ENCODE results near the gene CST7. TPM values are rescaled to one million over a fixed set of nuclear protein-coding genes. Genes with fewer than 3 reads are reported as not detected.

CST7 gene
- polyA plus RNA-seq, 4 donors = 0.89 to 4.9 (median 2.8) TPM

GRCh38 chr20:24950836-24951525 is 1.9 kb downstream of the CST7 start:
- Histone ChIP-seq H3K27ac (ENCODE audit: low read depth in 1 of 3, low read length in 2 of 3) (no peak overlapping the region), H3K36me3 (ENCODE audit: control insufficient read depth in 3 of 3, insufficient read depth in 2 of 3, low read depth in 1 of 3, low read length in 3 of 3) (peaks cover 0 to 3% (median 0%) of the 10 kb centered on the region in 3 donors), H3K4me3 (ENCODE audit: low read depth in 1 of 3, low read length in 3 of 3) (peak overlapping the region in 1 of 3 donors; percentile 1), H3K27me3 (ENCODE audit: control insufficient read depth in 3 of 3, insufficient read depth in 3 of 3, low read length in 3 of 3) (no peaks in the 10 kb centered on the region), H3K9me3 (ENCODE audit: control insufficient read depth in 2 of 2, insufficient read depth in 1 of 2, low read depth in 1 of 2, low read length in 1 of 2) (no peaks in the 10 kb centered on the region), H3K4me1 (ENCODE audit: control insufficient read depth in 3 of 3, insufficient read depth in 2 of 3, low read depth in 1 of 3, low read length in 2 of 3) (no peaks in the 10 kb centered on the region)
- 81 to 82% (median 82%) methylated on average over 16 of the region's 16 CpGs for WGBS, 3 donors
- FAIRE-seq = no peak
- no peak for DNase-seq

- FAIRE-seq = no peak
- no peak overlapping the region for H3K27ac ChIP-seq (ENCODE audit: low read depth in 1 of 3, low read length in 2 of 3)
- no peak for DNase-seq
- WGBS, 3 donors = 61 to 68% (median 65%) methylated on average over 10 to 11 of the region's 11 CpGs
- no peak overlapping the region for H3K4me3 ChIP-seq (ENCODE audit: low read depth in 1 of 3, low read length in 3 of 3)
- H3K36me3 ChIP-seq (ENCODE audit: control insufficient read depth in 3 of 3, insufficient read depth in 2 of 3, low read depth in 1 of 3, low read length in 3 of 3) = peaks cover 0 to 9% (median 2%) of the 10 kb centered on the region in 3 donors
- H3K27me3 ChIP-seq (ENCODE audit: control insufficient read depth in 3 of 3, insufficient read depth in 3 of 3, low read length in 3 of 3) = no peaks in the 10 kb centered on the region
- H3K9me3 ChIP-seq (ENCODE audit: control insufficient read depth in 2 of 2, insufficient read depth in 1 of 2, low read depth in 1 of 2, low read length in 1 of 2) = no peaks in the 10 kb centered on the region
- H3K4me1 ChIP-seq (ENCODE audit: control insufficient read depth in 3 of 3, insufficient read depth in 2 of 3, low read depth in 1 of 3, low read length in 2 of 3) = no peaks in the 10 kb centered on the region
These were observed 2.5 kb downstream of the CST7 start for GRCh38 chr20:24951536-24952083.

- peak in 1 of 2 donors; percentile 51 for DNase-seq
- H3K4me1 ChIP-seq (ENCODE audit: control insufficient read depth in 3 of 3, insufficient read depth in 2 of 3, low read depth in 1 of 3, low read length in 2 of 3) = no peaks in the 10 kb centered on the region
- H3K4me3 ChIP-seq (ENCODE audit: low read depth in 1 of 3, low read length in 3 of 3) = no peak overlapping the region
- 44 to 76% (median 57%) methylated on average over 12 of the region's 12 CpGs for WGBS, 3 donors
- FAIRE-seq = no peak
- H3K36me3 ChIP-seq (ENCODE audit: control insufficient read depth in 3 of 3, insufficient read depth in 2 of 3, low read depth in 1 of 3, low read length in 3 of 3) = peaks cover 0 to 13% (median 2%) of the 10 kb centered on the region in 3 donors
- no peaks in the 10 kb centered on the region for H3K9me3 ChIP-seq (ENCODE audit: control insufficient read depth in 2 of 2, insufficient read depth in 1 of 2, low read depth in 1 of 2, low read length in 1 of 2)
- H3K27ac ChIP-seq (ENCODE audit: low read depth in 1 of 3, low read length in 2 of 3) = no peak overlapping the region
- no peaks in the 10 kb centered on the region for H3K27me3 ChIP-seq (ENCODE audit: control insufficient read depth in 3 of 3, insufficient read depth in 3 of 3, low read length in 3 of 3)
These were observed 3.5 kb downstream of the CST7 start for GRCh38 chr20:24952376-24953208.

GRCh38 chr20:24953209-24953575 is 4.1 kb downstream of the CST7 start:
- H3K4me1 ChIP-seq (ENCODE audit: control insufficient read depth in 3 of 3, insufficient read depth in 2 of 3, low read depth in 1 of 3, low read length in 2 of 3) = no peaks in the 10 kb centered on the region
- no peaks in the 10 kb centered on the region for H3K9me3 ChIP-seq (ENCODE audit: control insufficient read depth in 2 of 2, insufficient read depth in 1 of 2, low read depth in 1 of 2, low read length in 1 of 2)
- WGBS, 3 donors = 19 to 62% (median 51%) methylated on average over 8 of the region's 8 CpGs
- peaks cover 2 to 19% (median 2%) of the 10 kb centered on the region in 3 donors for H3K36me3 ChIP-seq (ENCODE audit: control insufficient read depth in 3 of 3, insufficient read depth in 2 of 3, low read depth in 1 of 3, low read length in 3 of 3)
- DNase-seq = no peak
- H3K4me3 ChIP-seq (ENCODE audit: low read depth in 1 of 3, low read length in 3 of 3) = no peak overlapping the region
- H3K27ac ChIP-seq (ENCODE audit: low read depth in 1 of 3, low read length in 2 of 3) = no peak overlapping the region
- H3K27me3 ChIP-seq (ENCODE audit: control insufficient read depth in 3 of 3, insufficient read depth in 3 of 3, low read length in 3 of 3) = no peaks in the 10 kb centered on the region
- no peak for FAIRE-seq

- no peak for DNase-seq
- Histone ChIP-seq H3K4me3 (ENCODE audit: low read depth in 1 of 3, low read length in 3 of 3) (no peak overlapping the region), H3K27me3 (ENCODE audit: control insufficient read depth in 3 of 3, insufficient read depth in 3 of 3, low read length in 3 of 3) (no peaks in the 10 kb centered on the region), H3K27ac (ENCODE audit: low read depth in 1 of 3, low read length in 2 of 3) (peak overlapping the region in 1 of 3 donors; percentile 52), H3K4me1 (ENCODE audit: control insufficient read depth in 3 of 3, insufficient read depth in 2 of 3, low read depth in 1 of 3, low read length in 2 of 3) (no peaks in the 10 kb centered on the region), H3K9me3 (ENCODE audit: control insufficient read depth in 2 of 2, insufficient read depth in 1 of 2, low read depth in 1 of 2, low read length in 1 of 2) (no peaks in the 10 kb centered on the region), H3K36me3 (ENCODE audit: control insufficient read depth in 3 of 3, insufficient read depth in 2 of 3, low read depth in 1 of 3, low read length in 3 of 3) (peaks cover 2 to 24% (median 2%) of the 10 kb centered on the region in 3 donors)
- 83 to 84% (median 83%) methylated on average over 16 of the region's 16 CpGs for WGBS, 3 donors
- FAIRE-seq = no peak
These were observed 4.6 kb downstream of the CST7 start for GRCh38 chr20:24953621-24954133.

GRCh38 chr20:24954151-24954550 is 5.1 kb downstream of the CST7 start:
- H3K27ac ChIP-seq (ENCODE audit: low read depth in 1 of 3, low read length in 2 of 3) = peak overlapping the region in 1 of 3 donors; percentile 52
- FAIRE-seq (no peak), DNase-seq (no peak)
- no peaks in the 10 kb centered on the region for H3K9me3 ChIP-seq (ENCODE audit: control insufficient read depth in 2 of 2, insufficient read depth in 1 of 2, low read depth in 1 of 2, low read length in 1 of 2)
- peaks cover 2 to 28% (median 2%) of the 10 kb centered on the region in 3 donors for H3K36me3 ChIP-seq (ENCODE audit: control insufficient read depth in 3 of 3, insufficient read depth in 2 of 3, low read depth in 1 of 3, low read length in 3 of 3)
- no peaks in the 10 kb centered on the region for H3K27me3 ChIP-seq (ENCODE audit: control insufficient read depth in 3 of 3, insufficient read depth in 3 of 3, low read length in 3 of 3)
- WGBS, 3 donors = 77 to 86% (median 81%) methylated on average over 8 of the region's 8 CpGs
- H3K4me1 ChIP-seq (ENCODE audit: control insufficient read depth in 3 of 3, insufficient read depth in 2 of 3, low read depth in 1 of 3, low read length in 2 of 3) = no peaks in the 10 kb centered on the region
- no peak overlapping the region for H3K4me3 ChIP-seq (ENCODE audit: low read depth in 1 of 3, low read length in 3 of 3)

- DNase-seq (no peak), FAIRE-seq (no peak)
- Histone ChIP-seq H3K4me3 (ENCODE audit: low read depth in 1 of 3, low read length in 3 of 3) (no peak overlapping the region), H3K27ac (ENCODE audit: low read depth in 1 of 3, low read length in 2 of 3) (no peak overlapping the region), H3K36me3 (ENCODE audit: control insufficient read depth in 3 of 3, insufficient read depth in 2 of 3, low read depth in 1 of 3, low read length in 3 of 3) (peaks cover 2 to 32% (median 2%) of the 10 kb centered on the region in 3 donors), H3K27me3 (ENCODE audit: control insufficient read depth in 3 of 3, insufficient read depth in 3 of 3, low read length in 3 of 3) (no peaks in the 10 kb centered on the region), H3K9me3 (ENCODE audit: control insufficient read depth in 2 of 2, insufficient read depth in 1 of 2, low read depth in 1 of 2, low read length in 1 of 2) (no peaks in the 10 kb centered on the region), H3K4me1 (ENCODE audit: control insufficient read depth in 3 of 3, insufficient read depth in 2 of 3, low read depth in 1 of 3, low read length in 2 of 3) (no peaks in the 10 kb centered on the region)
- 69 to 92% (median 77%) methylated on average over 2 of the region's 2 CpGs for WGBS, 3 donors
These were observed 5.5 kb downstream of the CST7 start for GRCh38 chr20:24954566-24954965.

- no peak overlapping the region for H3K4me3 ChIP-seq (ENCODE audit: low read depth in 1 of 3, low read length in 3 of 3)
- peaks cover 2 to 36% (median 5%) of the 10 kb centered on the region in 3 donors for H3K36me3 ChIP-seq (ENCODE audit: control insufficient read depth in 3 of 3, insufficient read depth in 2 of 3, low read depth in 1 of 3, low read length in 3 of 3)
- DNase-seq = peak in 1 of 2 donors; percentile 40
- H3K4me1 ChIP-seq (ENCODE audit: control insufficient read depth in 3 of 3, insufficient read depth in 2 of 3, low read depth in 1 of 3, low read length in 2 of 3) = no peaks in the 10 kb centered on the region
- H3K27ac ChIP-seq (ENCODE audit: low read depth in 1 of 3, low read length in 2 of 3) = peak overlapping the region in 1 of 3 donors; percentile 10
- no peak for FAIRE-seq
- H3K9me3 ChIP-seq (ENCODE audit: control insufficient read depth in 2 of 2, insufficient read depth in 1 of 2, low read depth in 1 of 2, low read length in 1 of 2) = no peaks in the 10 kb centered on the region
- H3K27me3 ChIP-seq (ENCODE audit: control insufficient read depth in 3 of 3, insufficient read depth in 3 of 3, low read length in 3 of 3) = no peaks in the 10 kb centered on the region
- WGBS, 3 donors = 59 to 74% (median 66%) methylated on average over 3 of the region's 3 CpGs
These were observed 6.0 kb downstream of the CST7 start for GRCh38 chr20:24955045-24955444.

Measured in small intestine (tissue), 7 donors.